ENCODE data around the gene PIP5K1A.
"Not testable (repeated sequence)": the region's sequence is repeated elsewhere in the genome, so short reads cannot be mapped to it uniquely, and the experiment has no call there.

Gene PIP5K1A

GRCh38 chr1:151192047-151192446, 6.3 kb upstream of the PIP5K1A start:
- FAIRE-seq: no peak

- FAIRE-seq: no peak
Observed at GRCh38 chr1:151193304-151193703, 5.0 kb upstream of the PIP5K1A start.

- no peak for FAIRE-seq
Observed at GRCh38 chr1:151193856-151194255, 4.5 kb upstream of the PIP5K1A start.

DNA sequence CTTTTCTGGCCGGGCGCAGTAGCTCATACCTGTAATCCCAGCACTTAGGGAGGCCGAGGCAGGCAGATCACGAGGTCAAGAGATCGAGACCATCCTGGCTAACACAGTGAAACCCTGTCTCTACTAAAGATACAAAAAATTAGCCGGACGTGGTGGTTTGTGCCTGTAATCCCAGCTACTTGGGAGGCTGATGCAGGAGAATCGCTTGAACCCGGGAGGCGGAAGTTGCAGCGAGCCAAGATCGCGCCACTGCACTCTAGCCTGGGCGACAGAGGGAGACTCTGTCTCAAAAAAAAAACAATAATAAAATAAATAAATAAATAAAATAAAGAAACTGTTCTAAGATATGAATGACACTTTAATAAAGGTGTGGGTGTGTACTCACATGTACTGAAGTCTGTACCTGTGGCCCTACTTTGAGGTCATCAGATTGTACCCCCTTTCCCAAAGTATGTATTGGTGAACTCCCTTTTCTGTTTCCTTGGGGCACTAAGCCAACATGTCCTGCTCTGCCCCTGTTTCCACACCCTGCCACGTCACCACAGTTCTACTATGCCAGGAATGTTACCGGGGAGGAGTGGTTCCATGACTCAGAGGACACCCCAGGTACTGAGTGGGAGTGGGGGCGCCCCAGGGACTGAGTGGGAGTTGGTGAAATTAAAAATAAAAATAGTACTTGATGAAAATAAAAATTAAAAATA, 3.3 kb upstream of the PIP5K1A start:
- not testable (repeated sequence) for FAIRE-seq

- FAIRE-seq: peak; percentile 78
Observed at GRCh38 chr1:151196292-151196800, 2.0 kb upstream of the PIP5K1A start.

- no peak for FAIRE-seq
Observed at GRCh38 chr1:151197863-151198253, 494 bp upstream of the PIP5K1A start.

DNA sequence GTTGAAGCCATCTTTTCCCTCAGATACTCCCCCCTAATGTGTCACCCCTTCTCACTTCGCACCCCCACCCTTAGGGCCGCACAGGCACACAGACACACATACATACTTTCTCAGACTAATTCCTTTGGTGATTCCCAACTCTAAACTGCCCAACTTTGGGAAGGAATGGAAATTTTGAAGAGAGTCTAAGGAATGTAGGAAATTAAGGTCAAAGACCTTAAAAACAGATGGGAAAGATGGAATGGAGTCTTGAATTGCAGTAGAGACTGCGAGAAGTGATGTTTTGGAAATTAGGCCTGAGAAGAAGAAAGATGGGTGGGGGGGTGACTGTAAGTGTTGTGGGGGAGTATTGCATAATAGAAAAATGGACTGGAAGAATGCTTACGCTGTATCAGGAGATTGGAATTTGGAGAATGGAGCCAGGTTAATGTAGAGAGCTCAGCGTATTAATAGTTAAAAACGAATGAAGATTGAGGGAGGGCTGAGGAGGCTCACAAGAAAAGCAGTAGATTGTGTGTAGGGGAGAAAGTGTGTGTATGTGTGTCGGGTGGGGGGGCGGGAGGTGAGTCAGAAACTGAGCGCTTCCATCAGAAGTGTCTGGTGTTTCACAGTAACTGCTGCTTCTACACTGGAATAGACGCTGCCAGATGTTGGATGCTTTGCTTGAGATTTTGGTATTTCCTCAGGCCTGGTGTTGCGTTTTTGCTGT, 1.7 kb downstream of the PIP5K1A start:
- FAIRE-seq: no peak

GRCh38 chr1:151205381-151205965, 7.1 kb downstream of the PIP5K1A start:
- FAIRE-seq: not testable (repeated sequence)

DNA sequence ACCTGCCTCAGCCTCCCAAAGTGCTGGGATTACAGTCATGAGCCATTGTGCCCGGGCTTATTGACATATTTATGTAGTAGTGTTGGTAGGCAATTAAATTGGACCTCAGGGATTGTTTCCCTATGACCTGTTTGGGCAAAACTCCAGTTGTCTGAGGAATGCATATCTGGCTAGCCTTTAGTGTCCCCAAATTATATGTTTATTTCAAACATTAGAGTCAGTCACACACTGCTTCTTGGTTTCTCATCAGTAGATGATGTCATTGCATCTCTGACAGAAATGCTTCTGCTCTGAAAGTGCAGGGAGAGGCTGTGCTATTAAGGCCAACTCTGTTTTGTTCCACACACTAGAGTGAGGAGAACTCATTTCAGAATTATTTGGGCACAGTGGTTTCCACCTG, 12.5 kb downstream of the PIP5K1A start:
- no peak for FAIRE-seq

GRCh38 chr1:151211972-151212705, 13.8 kb downstream of the PIP5K1A start:
- no peak for FAIRE-seq

DNA sequence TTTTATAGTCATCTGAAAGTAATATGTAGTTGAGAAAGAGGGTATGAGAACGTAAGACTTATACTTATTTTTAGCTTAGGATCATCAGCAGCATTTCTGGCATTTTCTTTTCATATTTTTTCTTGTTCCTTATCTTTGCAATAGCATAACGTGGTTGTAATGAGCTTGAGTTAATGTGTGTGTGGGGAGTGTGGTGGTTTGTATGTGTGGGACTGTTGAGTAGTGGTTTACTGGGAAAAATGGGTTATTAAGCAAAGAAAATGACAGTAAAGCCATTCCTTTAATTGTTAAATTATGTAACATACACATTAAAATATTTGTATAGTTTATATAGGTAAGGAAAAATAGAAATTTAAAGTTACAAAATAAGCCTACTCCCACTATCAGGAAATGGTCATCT, 15.2 kb downstream of the PIP5K1A start:
- FAIRE-seq: no peak

DNA sequence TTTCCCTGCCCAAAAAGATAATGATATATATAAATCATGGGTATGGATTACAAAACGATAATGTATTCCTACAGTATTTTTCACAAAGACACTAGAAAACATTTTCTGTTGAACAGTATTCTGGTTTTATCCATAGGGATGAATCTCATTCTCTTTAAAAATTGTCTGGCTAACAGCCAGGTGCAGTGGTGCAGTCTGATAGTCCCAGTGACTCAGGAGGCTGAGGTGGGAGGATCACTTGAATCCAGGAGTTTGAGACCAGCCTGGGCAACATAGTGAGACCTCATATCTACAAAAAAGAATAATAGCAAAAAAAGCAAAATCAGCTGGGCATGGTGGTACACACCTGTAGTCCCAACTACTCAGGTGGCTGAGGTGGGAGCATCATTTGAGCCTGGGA, 23.3 kb downstream of the PIP5K1A start:
- FAIRE-seq: no peak

DNA sequence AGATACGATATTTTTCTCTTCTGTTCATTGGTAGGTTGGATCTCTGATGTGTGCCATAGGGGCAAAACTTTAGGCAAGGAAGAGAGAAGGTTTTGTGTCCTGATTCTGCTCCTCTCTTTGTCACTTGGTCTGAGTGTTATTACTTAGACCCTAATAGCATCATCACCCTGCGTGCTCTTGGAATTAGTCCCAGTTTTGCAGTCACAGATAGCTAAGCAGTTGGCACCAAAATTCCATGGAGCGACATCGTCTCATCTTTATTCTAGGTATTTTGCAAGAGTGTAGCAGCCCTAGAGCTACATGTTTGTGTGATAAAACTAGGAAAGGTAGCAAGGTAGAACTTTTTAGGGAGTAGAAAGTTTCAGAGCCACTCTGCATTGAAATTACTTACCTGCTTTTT, 23.8 kb downstream of the PIP5K1A start:
- no peak for FAIRE-seq

- no peak for FAIRE-seq
Observed at GRCh38 chr1:151235235-151235634, 36.9 kb downstream of the PIP5K1A start.

- FAIRE-seq: no peak
Observed at GRCh38 chr1:151237678-151238466, 39.5 kb downstream of the PIP5K1A start.

- FAIRE-seq: no peak
Observed at GRCh38 chr1:151238467-151238739, 40.1 kb downstream of the PIP5K1A start.

- no peak for FAIRE-seq
Observed at GRCh38 chr1:151242442-151242841, 44.1 kb downstream of the PIP5K1A start.

- FAIRE-seq: no peak
Observed at GRCh38 chr1:151243683-151244216, 45.4 kb downstream of the PIP5K1A start.

DNA sequence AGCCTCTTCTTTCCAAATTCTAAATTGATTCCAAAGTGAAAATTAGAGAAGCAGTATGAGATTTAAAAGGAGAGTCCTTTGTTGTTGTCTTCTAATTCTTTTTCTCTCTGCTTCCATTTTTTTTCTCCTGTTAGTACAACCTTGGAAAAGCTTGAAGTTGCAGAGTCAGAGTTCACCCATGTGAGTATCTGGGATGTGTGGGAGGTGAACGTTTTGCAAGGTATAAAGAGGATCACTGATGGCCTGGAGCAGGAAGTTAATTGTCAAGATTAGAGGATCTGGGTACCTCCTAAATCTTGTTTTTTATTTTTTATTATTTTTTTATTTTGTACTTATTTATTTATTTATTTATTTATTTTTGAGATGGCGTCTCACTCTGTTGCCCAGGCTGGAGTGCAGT, 48.4 kb downstream of the PIP5K1A start:
- FAIRE-seq: no peak

DNA sequence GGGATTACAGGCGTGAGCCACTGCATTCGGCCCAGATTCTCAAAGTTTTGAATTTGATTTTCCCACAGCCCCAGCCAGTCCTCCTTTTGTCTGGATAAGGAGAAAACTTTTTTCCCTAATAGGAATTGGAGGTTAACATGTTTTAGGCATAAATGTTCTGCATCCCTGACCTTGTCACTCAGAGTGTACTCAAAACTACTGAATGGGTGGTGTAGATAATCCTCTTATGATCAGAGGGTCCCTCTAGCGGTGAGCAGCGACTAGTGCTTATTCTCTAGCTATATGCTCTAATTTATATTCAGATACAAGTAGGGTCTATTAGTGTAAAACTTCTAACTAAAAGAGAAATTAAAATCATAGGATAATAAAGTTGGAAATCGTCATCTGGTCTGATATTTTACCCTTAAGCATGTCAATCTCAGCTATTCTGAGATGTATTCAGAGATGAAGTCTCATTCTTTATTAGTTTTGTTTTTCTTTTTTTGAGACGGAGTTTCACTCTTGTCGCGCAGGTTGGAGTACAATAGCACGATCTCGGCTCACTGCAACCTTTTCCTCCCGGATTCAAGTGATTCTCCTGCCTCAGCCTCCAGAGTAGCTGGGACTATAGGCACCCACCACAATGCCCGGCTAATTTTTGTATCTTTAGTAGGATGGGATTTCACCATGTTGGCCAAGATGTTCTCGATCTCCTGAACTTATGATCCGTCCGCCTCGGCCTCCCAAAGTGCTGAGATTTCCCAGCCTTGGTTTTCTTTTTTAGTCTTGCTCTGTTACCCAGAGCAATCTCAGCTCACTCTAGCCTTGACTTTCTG, 53.5 kb downstream of the PIP5K1A start:
- FAIRE-seq: peak; percentile 15
